ENCODE data around the gene CDH4.

Gene CDH4

DNA sequence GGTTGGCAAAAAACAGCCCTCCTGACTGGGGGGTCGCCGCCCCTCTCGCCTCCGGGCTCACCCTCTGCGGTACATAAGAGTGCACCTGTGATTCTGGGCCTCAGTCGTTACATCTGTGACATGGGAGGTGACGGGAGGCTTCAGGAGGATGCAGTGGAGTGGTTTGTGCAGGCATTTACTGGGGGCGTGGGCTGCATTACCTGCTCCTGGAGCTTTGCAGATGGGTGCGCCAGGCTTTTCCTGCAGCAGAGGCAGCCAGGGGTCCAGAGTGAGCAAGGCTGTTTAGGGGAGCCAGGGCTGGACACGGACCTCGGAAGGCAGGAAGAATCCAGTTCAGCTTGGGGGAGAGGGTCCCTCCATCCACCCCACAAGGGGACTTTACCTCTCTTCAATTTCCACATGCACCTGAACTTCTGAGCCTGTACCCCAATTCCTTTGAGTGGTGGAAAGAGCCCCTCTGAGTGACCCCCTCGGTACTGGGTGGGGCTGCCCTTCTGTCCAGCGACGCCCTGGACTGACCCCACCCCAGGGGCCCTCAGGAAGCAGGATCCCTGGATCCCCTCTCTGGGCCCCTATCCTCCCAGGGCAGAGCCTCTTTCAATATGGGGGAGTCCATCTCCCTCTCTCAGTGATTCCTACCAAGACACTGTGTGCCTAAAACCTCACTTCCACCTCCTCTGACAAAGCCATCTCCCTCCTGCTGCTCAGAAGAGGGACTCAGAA, 679.6 kb downstream of the CDH4 start:
- no peak overlapping the region for H3K4me3 ChIP-seq (ENCODE audit: low read depth, low read length)
- H3K27me3 ChIP-seq (ENCODE audit: insufficient read depth, low read length) = no peaks in the 10 kb centered on the region
- no peak overlapping the region for H4K8ac ChIP-seq (ENCODE audit: low read depth, low read length)
- H2AFZ ChIP-seq (ENCODE audit: insufficient read depth, low read length, poor library complexity) = no peak overlapping the region
- H2BK5ac ChIP-seq (ENCODE audit: low read depth, low read length, poor library complexity) = no peak overlapping the region
- no peaks in the 10 kb centered on the region for H3K79me2 ChIP-seq (ENCODE audit: control insufficient read depth, insufficient read depth, low read length, poor library complexity)
- no CpG with 5 or more reads among the region's 14 CpGs for WGBS (ENCODE audit: extremely low coverage, insufficient coverage, insufficient read length)
- no peaks in the 10 kb centered on the region for H3K4me1 ChIP-seq (ENCODE audit: control insufficient read depth in 1 of 2, insufficient read depth in 2 of 2, low read length in 2 of 2)
- no peak overlapping the region for H2AK5ac ChIP-seq (ENCODE audit: low read length)
- no peak overlapping the region for H3K27ac ChIP-seq (ENCODE audit: low read depth, low read length)
- DNase-seq = no peak
- H3K18ac ChIP-seq (ENCODE audit: low read length) = no peak overlapping the region
- H2BK12ac ChIP-seq (ENCODE audit: low read length) = no peak overlapping the region
- no peak overlapping the region for H4K91ac ChIP-seq (ENCODE audit: low read depth, low read length)
- H2BK120ac ChIP-seq (ENCODE audit: insufficient read depth, low read length, poor library complexity) = no peak overlapping the region
- H3K79me1 ChIP-seq (ENCODE audit: low read length) = no peaks in the 10 kb centered on the region
- no peak overlapping the region for H3K4ac ChIP-seq (ENCODE audit: low read depth, low read length)
- no peak overlapping the region for H3K14ac ChIP-seq (ENCODE audit: low read length)
- no peak overlapping the region for H3K23ac ChIP-seq (ENCODE audit: low read length)
- peaks cover 16% of the 10 kb centered on the region for H3K9me3 ChIP-seq (ENCODE audit: insufficient read depth, low read depth, low read length)
- no peak overlapping the region for H3K4me2 ChIP-seq (ENCODE audit: low read length)
- no peak overlapping the region for H4K12ac ChIP-seq (ENCODE audit: low read depth, low read length)
- no peaks in the 10 kb centered on the region for H3K36me3 ChIP-seq (ENCODE audit: control insufficient read depth in 1 of 2, insufficient read depth in 2 of 2, low read length in 2 of 2)
- no peak overlapping the region for H3K9ac ChIP-seq (ENCODE audit: low read length)

DNA sequence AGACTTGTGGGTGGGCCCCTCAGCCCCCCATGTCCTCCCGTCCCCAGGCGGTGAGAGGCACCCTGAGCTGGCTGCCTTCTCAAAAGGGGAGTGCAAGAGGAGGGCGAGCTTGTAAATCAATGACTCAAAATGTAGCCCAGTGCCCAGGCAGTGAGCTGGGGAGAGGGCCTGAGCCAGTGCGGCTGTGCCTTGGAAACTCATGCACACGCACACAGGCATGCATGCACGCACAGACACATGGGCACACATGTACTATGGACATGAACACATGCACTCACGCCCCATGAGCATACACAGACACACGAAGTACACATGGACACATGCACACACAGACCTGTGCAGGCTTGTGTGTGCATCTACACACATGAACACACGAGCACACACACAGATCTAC, 680.1 kb downstream of the CDH4 start:
- Histone ChIP-seq H2AFZ (ENCODE audit: insufficient read depth, low read length, poor library complexity) (no peak overlapping the region), H2AK5ac (ENCODE audit: low read length) (no peak overlapping the region), H3K79me2 (ENCODE audit: control insufficient read depth, insufficient read depth, low read length, poor library complexity) (no peaks in the 10 kb centered on the region), H3K9me3 (ENCODE audit: insufficient read depth, low read depth, low read length) (peaks cover 14% of the 10 kb centered on the region), H4K8ac (ENCODE audit: low read depth, low read length) (no peak overlapping the region), H3K4me2 (ENCODE audit: low read length) (no peak overlapping the region), H3K79me1 (ENCODE audit: low read length) (no peaks in the 10 kb centered on the region), H3K36me3 (ENCODE audit: control insufficient read depth in 1 of 2, insufficient read depth in 2 of 2, low read length in 2 of 2) (no peaks in the 10 kb centered on the region), H3K23ac (ENCODE audit: low read length) (peak overlapping the region; percentile 4), H3K14ac (ENCODE audit: low read length) (no peak overlapping the region), H3K4ac (ENCODE audit: low read depth, low read length) (no peak overlapping the region), H3K27me3 (ENCODE audit: insufficient read depth, low read length) (no peaks in the 10 kb centered on the region), H2BK12ac (ENCODE audit: low read length) (no peak overlapping the region), H3K4me3 (ENCODE audit: low read depth, low read length) (peak overlapping the region; percentile 45), H4K91ac (ENCODE audit: low read depth, low read length) (no peak overlapping the region), H4K12ac (ENCODE audit: low read depth, low read length) (no peak overlapping the region), H3K27ac (ENCODE audit: low read depth, low read length) (no peak overlapping the region), H2BK120ac (ENCODE audit: insufficient read depth, low read length, poor library complexity) (no peak overlapping the region), H2BK5ac (ENCODE audit: low read depth, low read length, poor library complexity) (no peak overlapping the region), H3K9ac (ENCODE audit: low read length) (peak overlapping the region; percentile 12), H3K4me1 (ENCODE audit: control insufficient read depth in 1 of 2, insufficient read depth in 2 of 2, low read length in 2 of 2) (no peaks in the 10 kb centered on the region), H3K18ac (ENCODE audit: low read length) (no peak overlapping the region)
- WGBS (ENCODE audit: extremely low coverage, insufficient coverage, insufficient read length) = no CpG with 5 or more reads among the region's 9 CpGs
- DNase-seq = no peak

GRCh38 chr20:61932711-61933480, 680.8 kb downstream of the CDH4 start:
- H4K8ac ChIP-seq (ENCODE audit: low read depth, low read length) = no peak overlapping the region
- no peak overlapping the region for H2BK120ac ChIP-seq (ENCODE audit: insufficient read depth, low read length, poor library complexity)
- H3K23ac ChIP-seq (ENCODE audit: low read length) = peak overlapping the region; percentile 4
- no peak overlapping the region for H3K4me2 ChIP-seq (ENCODE audit: low read length)
- no peak overlapping the region for H4K91ac ChIP-seq (ENCODE audit: low read depth, low read length)
- no peaks in the 10 kb centered on the region for H3K4me1 ChIP-seq (ENCODE audit: control insufficient read depth in 1 of 2, insufficient read depth in 2 of 2, low read length in 2 of 2)
- no peak overlapping the region for H3K9ac ChIP-seq (ENCODE audit: low read length)
- H3K4me3 ChIP-seq (ENCODE audit: low read depth, low read length) = peak overlapping the region; percentile 45
- no peaks in the 10 kb centered on the region for H3K79me2 ChIP-seq (ENCODE audit: control insufficient read depth, insufficient read depth, low read length, poor library complexity)
- no peak overlapping the region for H3K4ac ChIP-seq (ENCODE audit: low read depth, low read length)
- no peak overlapping the region for H2BK5ac ChIP-seq (ENCODE audit: low read depth, low read length, poor library complexity)
- peaks cover 11% of the 10 kb centered on the region for H3K9me3 ChIP-seq (ENCODE audit: insufficient read depth, low read depth, low read length)
- no peak overlapping the region for H3K14ac ChIP-seq (ENCODE audit: low read length)
- no peak overlapping the region for H4K12ac ChIP-seq (ENCODE audit: low read depth, low read length)
- no peak overlapping the region for H2AK5ac ChIP-seq (ENCODE audit: low read length)
- H2AFZ ChIP-seq (ENCODE audit: insufficient read depth, low read length, poor library complexity) = no peak overlapping the region
- H3K18ac ChIP-seq (ENCODE audit: low read length) = no peak overlapping the region
- no peak overlapping the region for H2BK12ac ChIP-seq (ENCODE audit: low read length)
- DNase-seq = no peak
- WGBS (ENCODE audit: extremely low coverage, insufficient coverage, insufficient read length) = no CpG with 5 or more reads among the region's 38 CpGs
- no peaks in the 10 kb centered on the region for H3K27me3 ChIP-seq (ENCODE audit: insufficient read depth, low read length)
- no peaks in the 10 kb centered on the region for H3K79me1 ChIP-seq (ENCODE audit: low read length)
- no peaks in the 10 kb centered on the region for H3K36me3 ChIP-seq (ENCODE audit: control insufficient read depth in 1 of 2, insufficient read depth in 2 of 2, low read length in 2 of 2)
- no peak overlapping the region for H3K27ac ChIP-seq (ENCODE audit: low read depth, low read length)

DNA sequence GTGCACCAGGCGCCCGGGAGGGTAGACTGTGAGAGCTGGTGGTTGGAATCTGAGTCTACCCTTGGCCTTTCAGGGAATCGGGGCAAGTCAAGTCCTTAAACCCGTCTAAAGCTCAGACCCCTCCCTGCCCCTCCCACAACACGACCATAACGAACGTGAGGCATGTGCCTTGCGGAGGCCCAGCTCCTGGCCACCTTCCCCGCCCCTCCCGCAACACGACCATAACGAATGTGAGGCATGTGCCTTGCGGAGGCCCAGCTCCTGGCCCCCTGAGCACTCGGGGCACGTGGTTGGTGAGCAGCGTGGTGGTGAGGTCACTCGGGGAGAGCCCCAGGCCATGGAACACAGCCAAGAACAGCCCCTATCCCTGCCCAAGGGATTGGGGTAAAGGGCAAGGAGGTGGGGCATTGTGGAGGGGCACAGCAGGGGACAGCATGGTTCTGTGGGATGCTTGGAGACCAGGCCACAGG, 681.5 kb downstream of the CDH4 start:
- Histone ChIP-seq H2AFZ (ENCODE audit: insufficient read depth, low read length, poor library complexity) (no peak overlapping the region), H3K79me2 (ENCODE audit: control insufficient read depth, insufficient read depth, low read length, poor library complexity) (no peaks in the 10 kb centered on the region), H3K36me3 (ENCODE audit: control insufficient read depth in 1 of 2, insufficient read depth in 2 of 2, low read length in 2 of 2) (no peaks in the 10 kb centered on the region), H4K91ac (ENCODE audit: low read depth, low read length) (no peak overlapping the region), H3K79me1 (ENCODE audit: low read length) (no peaks in the 10 kb centered on the region), H4K8ac (ENCODE audit: low read depth, low read length) (no peak overlapping the region), H3K4me3 (ENCODE audit: low read depth, low read length) (no peak overlapping the region), H3K14ac (ENCODE audit: low read length) (no peak overlapping the region), H3K4me1 (ENCODE audit: control insufficient read depth in 1 of 2, insufficient read depth in 2 of 2, low read length in 2 of 2) (no peaks in the 10 kb centered on the region), H2BK12ac (ENCODE audit: low read length) (no peak overlapping the region), H2BK120ac (ENCODE audit: insufficient read depth, low read length, poor library complexity) (no peak overlapping the region), H3K4me2 (ENCODE audit: low read length) (no peak overlapping the region), H4K12ac (ENCODE audit: low read depth, low read length) (no peak overlapping the region), H3K4ac (ENCODE audit: low read depth, low read length) (no peak overlapping the region), H2AK5ac (ENCODE audit: low read length) (no peak overlapping the region), H2BK5ac (ENCODE audit: low read depth, low read length, poor library complexity) (no peak overlapping the region), H3K9ac (ENCODE audit: low read length) (no peak overlapping the region), H3K23ac (ENCODE audit: low read length) (no peak overlapping the region), H3K18ac (ENCODE audit: low read length) (no peak overlapping the region), H3K9me3 (ENCODE audit: insufficient read depth, low read depth, low read length) (peaks cover 11% of the 10 kb centered on the region), H3K27ac (ENCODE audit: low read depth, low read length) (no peak overlapping the region), H3K27me3 (ENCODE audit: insufficient read depth, low read length) (no peaks in the 10 kb centered on the region)
- WGBS (ENCODE audit: extremely low coverage, insufficient coverage, insufficient read length) = no CpG with 5 or more reads among the region's 17 CpGs
- no peak for DNase-seq
